Activated CD8-positive, alpha-beta memory T cell treated with anti-CD3 and anti-CD28 coated beads for 24 hours (primary cell): ENCODE results near the gene OIT3.
"Not testable (repeated sequence)": the region's sequence is repeated elsewhere in the genome, so short reads cannot be mapped to it uniquely, and the experiment has no call there.

Source experiments
- DNase-seq: peaks from one replicate; pipeline ENCODE4 v3.0.0-alpha.2; 2020

Gene OIT3

GRCh38 chr10:72893136-72893798 lies at the start of gene OIT3:
Gene OIT3, plus strand, starts transcription at chr10:72893739. Its CDS starts 60 bp downstream, at chr10:72893799.
- DNase-seq, result no peak

DNA sequence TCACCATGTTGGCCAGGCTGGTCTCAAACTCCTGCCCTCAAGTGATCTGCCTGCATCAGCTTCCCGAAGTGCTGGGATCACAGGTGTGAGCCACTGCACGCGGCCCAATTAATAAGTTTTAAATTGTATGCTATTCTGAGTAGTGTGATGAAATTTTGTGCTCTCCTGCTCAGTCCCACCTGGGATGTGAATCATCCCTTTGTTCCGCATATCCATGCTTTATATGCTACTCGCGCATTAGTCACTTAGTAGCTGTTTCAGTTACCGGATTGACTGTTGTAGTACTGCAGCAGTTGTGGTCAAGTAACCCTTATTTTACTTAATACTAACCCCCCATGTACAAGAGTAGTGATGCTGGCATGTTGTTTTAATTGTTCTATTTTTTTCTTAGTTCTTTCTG lies 47.3 kb upstream of the OIT3 start:
- DNase-seq, result no peak

DNA sequence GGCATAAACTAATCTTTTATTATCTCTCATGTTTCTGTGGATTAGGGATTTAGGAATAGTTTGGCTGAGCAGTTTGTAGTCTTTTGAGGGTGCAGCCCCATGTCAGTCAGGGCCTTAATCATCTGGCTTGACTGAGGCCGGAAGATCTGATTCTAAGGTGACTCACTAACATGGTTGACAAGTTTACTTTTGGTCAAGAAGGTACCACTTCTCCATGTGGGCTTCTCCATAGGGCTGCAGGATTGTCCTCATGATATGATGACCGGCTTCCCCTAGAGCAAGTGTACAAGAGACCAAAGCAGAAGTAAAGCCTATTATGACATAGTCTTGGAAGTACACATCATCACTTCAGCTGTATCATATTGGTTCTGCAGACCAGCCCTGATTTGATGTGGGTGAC lies 45.9 kb upstream of the OIT3 start:
- DNase-seq, result no peak

DNA sequence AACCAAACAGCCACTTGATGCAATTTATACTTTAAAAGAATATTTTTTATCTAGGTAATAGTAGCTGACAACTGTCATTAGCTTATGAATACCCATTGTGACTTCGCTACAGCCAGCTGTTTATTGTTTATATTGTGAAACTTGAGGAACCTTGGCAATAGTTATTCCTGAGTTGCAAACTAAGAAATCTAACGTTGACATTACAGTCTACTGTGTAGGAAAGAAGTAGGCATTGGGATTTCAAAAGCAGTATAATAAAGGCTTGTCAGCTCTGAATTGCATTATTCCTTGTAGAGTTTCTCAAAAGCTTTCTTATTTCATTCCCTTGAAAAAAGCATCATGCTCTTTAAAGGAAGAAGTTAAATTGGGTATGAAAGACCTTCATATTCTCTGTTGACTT lies 42.7 kb upstream of the OIT3 start:
- DNase-seq, result no peak

GRCh38 chr10:72851509-72851908 lies 42.0 kb upstream of the OIT3 start:
- no peak for DNase-seq

DNA sequence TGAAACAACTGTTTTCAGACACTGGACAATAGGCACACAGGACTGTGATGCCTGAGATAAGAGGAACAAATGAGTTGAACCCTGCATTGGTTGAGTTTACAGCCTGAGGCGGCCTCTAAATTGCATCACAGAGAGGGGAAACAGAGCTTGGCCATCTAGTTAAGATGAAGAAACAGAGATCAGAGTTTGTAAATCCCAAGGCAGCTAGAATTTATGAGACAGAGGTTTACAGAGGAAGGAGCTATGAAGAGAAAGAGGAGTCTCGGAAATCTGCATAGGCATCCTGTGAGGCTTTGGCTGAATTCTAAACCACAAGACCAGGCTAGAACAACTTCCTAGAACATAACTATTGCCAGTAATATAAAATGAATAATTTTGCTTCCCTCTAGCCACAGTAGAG lies 41.0 kb upstream of the OIT3 start:
- DNase-seq, result no peak

GRCh38 chr10:72855129-72855528 lies 38.4 kb upstream of the OIT3 start:
- DNase-seq, result no peak

- no peak for DNase-seq
These were observed 37.7 kb upstream of the OIT3 start for GRCh38 chr10:72855790-72856189.

- DNase-seq, result no peak
These were observed 35.5 kb upstream of the OIT3 start for GRCh38 chr10:72858067-72858466.

- DNase-seq, result no peak
These were observed 30.6 kb upstream of the OIT3 start for GRCh38 chr10:72862957-72863356.

DNA sequence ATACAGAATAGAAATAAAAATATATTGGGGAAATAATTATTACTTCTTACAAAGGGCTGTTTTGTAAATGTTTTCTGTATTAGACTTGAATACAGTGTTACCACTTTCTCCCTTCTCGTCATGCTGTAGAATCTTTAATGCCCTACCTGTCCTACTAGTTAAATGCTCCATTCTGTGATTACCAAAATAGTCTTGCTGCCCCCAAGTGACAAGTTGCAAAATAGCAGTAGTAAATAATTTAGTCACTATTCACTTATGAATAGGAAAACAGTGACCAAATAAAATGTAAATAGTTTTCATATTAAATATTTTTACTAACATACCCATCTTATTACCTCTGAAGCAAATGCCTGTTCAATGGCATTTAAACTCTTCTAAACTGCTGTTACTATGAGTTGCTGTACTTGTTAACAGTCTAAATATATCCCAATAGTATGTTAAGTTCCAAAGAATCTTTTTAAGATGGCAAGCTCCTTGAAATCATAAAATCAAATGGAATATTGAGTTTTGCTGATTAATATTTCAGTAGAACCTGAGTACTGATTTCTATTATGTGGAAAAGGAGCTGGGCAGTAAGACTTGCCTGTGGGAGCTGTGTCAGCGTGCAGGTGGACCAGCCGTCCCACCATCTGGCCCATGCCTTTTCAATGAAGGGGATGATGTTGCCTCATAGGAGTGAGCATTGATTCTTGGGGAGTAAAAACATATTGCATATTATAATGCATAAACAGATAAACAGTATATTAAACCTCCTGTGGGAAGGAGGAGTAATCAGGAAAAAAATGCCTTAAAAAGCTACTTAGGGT lies 18.1 kb upstream of the OIT3 start:
- no peak for DNase-seq

- no peak for DNase-seq
These were observed 14.3 kb upstream of the OIT3 start for GRCh38 chr10:72879245-72879644.

- no peak for DNase-seq
These were observed 12.2 kb upstream of the OIT3 start for GRCh38 chr10:72881291-72881690.

DNA sequence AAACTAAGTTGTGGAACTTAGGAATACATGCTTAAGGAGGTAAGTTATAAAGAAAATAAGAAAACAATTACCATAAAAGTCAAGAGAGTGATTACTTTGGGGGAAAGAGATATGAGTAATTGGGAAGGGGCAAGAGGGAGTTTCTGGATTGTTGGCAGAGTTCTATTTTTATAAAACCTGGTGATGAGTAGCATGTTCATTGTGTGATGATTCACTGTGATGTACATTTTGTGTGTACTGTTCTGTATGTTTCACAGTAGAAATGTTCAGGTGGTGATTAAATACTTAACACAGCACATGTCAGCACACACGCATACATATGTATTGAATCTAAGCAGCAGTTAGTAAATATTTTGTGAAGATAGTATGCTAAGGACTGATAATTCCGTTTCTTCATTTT lies 9.7 kb upstream of the OIT3 start:
- DNase-seq, result no peak

GRCh38 chr10:72885953-72886352 lies 7.6 kb upstream of the OIT3 start:
- no peak for DNase-seq

GRCh38 chr10:72886621-72887020 lies 6.9 kb upstream of the OIT3 start:
- DNase-seq, result no peak

GRCh38 chr10:72887043-72887442 lies 6.5 kb upstream of the OIT3 start:
- DNase-seq, result no peak

GRCh38 chr10:72888151-72888638 lies 5.3 kb upstream of the OIT3 start:
- DNase-seq, result no peak

DNA sequence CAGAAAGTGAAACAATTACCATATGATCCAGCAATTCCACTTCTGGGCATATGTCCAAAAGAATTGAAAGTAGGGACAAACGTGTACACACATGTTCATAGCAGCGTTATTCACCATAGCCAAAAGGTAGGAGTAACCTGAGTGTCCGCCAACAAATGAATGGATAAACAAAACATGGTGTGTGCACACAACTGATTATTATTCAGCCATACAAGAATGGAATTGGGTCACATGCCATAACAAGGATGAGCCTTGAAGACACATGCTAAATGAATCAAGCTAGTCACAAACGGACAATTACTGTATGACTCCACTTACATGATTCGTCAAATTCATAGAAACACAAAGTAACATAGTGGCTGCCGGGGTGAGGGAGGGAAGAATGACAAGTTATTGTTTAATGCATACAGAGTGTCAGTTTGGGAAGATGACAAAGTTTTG lies 4.1 kb upstream of the OIT3 start:
- DNase-seq, result no peak

- no peak for DNase-seq
These were observed 3.5 kb upstream of the OIT3 start for GRCh38 chr10:72890086-72890485.

- DNase-seq, result no peak
These were observed 1.8 kb downstream of the OIT3 start for GRCh38 chr10:72895236-72895850.

DNA sequence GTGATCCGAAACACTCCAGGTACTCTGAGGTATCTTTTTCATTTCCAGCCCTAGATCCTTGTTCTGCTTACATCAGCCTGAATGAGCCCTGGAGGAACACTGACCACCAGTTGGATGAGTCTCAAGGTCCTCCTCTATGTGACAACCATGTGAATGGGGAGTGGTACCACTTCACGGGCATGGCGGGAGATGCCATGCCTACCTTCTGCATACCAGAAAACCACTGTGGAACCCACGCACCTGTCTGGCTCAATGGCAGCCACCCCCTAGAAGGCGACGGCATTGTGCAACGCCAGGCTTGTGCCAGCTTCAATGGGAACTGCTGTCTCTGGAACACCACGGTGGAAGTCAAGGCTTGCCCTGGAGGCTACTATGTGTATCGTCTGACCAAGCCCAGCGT lies 5.1 kb downstream of the OIT3 start:
- no peak for DNase-seq

DNA sequence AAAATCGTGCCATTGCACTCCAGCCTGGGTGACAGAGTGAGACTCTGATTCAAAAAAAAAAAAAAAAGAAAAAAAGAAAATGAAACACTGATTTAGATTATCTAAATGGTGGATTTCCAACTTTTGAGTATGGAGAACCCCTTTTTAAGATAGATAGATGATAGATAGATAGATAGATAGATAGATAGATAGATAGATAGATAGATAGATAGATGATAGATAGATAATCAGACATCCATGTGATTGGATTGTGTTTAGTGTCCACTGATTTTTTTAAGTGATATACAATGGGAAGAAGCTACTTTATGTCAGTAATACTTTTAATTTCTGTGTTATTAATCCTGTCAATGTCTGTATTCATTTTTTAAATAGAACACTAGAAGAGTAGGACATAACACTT lies 6.0 kb downstream of the OIT3 start:
- no peak for DNase-seq

GRCh38 chr10:72903941-72904446 lies 10.5 kb downstream of the OIT3 start:
- not testable (repeated sequence) for DNase-seq
